SK-N-SH treated with all-trans-retinoic acid at 6 μM for 48 hours (cell line): Measurements from ENCODE around the gene CACNA1G.

Source experiments
- ESRRG ChIP-seq: fragments of 250-450 bp; sonication (Bioruptor Pico); IDR thresholded peaks from 2 replicates; pipeline ENCODE4 v1.6.1; 2021; ENCODE audit warnings: mild to moderate bottlenecking
- PATZ1 ChIP-seq: fragments of 250-450 bp; sonication (Bioruptor Pico); IDR thresholded peaks from 2 replicates; pipeline ENCODE4 v1.8.0; 2020; ENCODE audit warnings: mild to moderate bottlenecking, moderate library complexity, borderline replicate concordance

- TF ChIP-seq ESRRG (CRISPR knock-in tag) (no peak), PATZ1 (CRISPR knock-in tag) (no peak)
Measured at GRCh38 chr17:50641357-50641756, 80.8 kb downstream of the CACNA1G start.
